HepG2 (cell line): ENCODE data around the gene CFAP46.

Experiments used
- CREB1 ChIP-seq, 2 experiments: fragments of 450-650 bp in 1 of 2; IDR thresholded peaks; 2 replicates each; pipeline ENCODE4 v1.6.1; 2016 to 2017; ENCODE audit warnings: control low read depth in 1 of 2, mild to moderate bottlenecking in 1 of 2, missing compliant biosample characterization in 1 of 2, missing genetic modification characterization in 1 of 2
- FOXA1 ChIP-seq, 2 experiments: fragments of 450-650 bp in 1 of 2; sonication (generic) in 1 of 2; formaldehyde crosslinking in 1 of 2; IDR thresholded peaks; 2 replicates each; pipeline versions ENCODE4 v1.4.0 to v1.6.1; 2016 to 2020; ENCODE audit warnings: missing genetic modification reagents in 1 of 2
- REST ChIP-seq, 2 experiments: IDR thresholded peaks; 2 replicates each; pipeline ENCODE4 v1.6.1; 2011 to 2012; ENCODE audit warnings: low read length in 2 of 2, borderline replicate concordance in 1 of 2, low read depth in 1 of 2, mild to moderate bottlenecking in 1 of 2, moderate library complexity in 1 of 2
- RFX5 ChIP-seq: IDR thresholded peaks from 2 replicates; pipeline ENCODE4 v1.6.1; 2011; ENCODE audit warnings: low read depth, low read length, improper control_type of control experiment
- TIGD3 ChIP-seq: sonication (generic); formaldehyde crosslinking; IDR thresholded peaks from 2 replicates; pipeline ENCODE4 v1.5.1; 2020; ENCODE audit warnings: mild to moderate bottlenecking, missing genetic modification reagents, borderline replicate concordance
- ZBTB49 ChIP-seq: sonication (generic); formaldehyde crosslinking; IDR thresholded peaks from 2 replicates; pipeline ENCODE4 v1.4.0; 2020; ENCODE audit warnings: missing genetic modification reagents, borderline replicate concordance
- ZNF558 ChIP-seq: sonication (generic); formaldehyde crosslinking; IDR thresholded peaks from 2 replicates; pipeline ENCODE4 v1.9.0; 2022; ENCODE audit warnings: mild to moderate bottlenecking, missing genetic modification reagents, borderline replicate concordance
- ZNF746 ChIP-seq: sonication (generic); formaldehyde crosslinking; IDR thresholded peaks from 2 replicates; pipeline ENCODE4 v1.8.0; 2022; ENCODE audit warnings: mild to moderate bottlenecking, missing genetic modification reagents

GRCh38 chr10:132982301-132982989 is 40.1 kb upstream of the CFAP46 start:
- TF ChIP-seq REST (IDR thresholded peaks at IDR 0.05; ENCODE audit: borderline replicate concordance in 1 of 2, low read depth in 1 of 2, low read length in 2 of 2) (no peak), CREB1 (IDR thresholded peaks at IDR 0.05) (no peak), CREB1 (CRISPR knock-in tag; IDR thresholded peaks at IDR 0.05) (no peak), ZNF558 (no peak), RFX5 (no peak), TIGD3 (CRISPR knock-in tag) (no peak), FOXA1 (IDR thresholded peaks at IDR 0.05) (no peak), FOXA1 (CRISPR knock-in tag; IDR thresholded peaks at IDR 0.05) (no peak), ZNF746 (no peak), ZBTB49 (CRISPR knock-in tag) (no peak)
